ENCODE results near the gene MAML2.

The MAML2 gene

DNA sequence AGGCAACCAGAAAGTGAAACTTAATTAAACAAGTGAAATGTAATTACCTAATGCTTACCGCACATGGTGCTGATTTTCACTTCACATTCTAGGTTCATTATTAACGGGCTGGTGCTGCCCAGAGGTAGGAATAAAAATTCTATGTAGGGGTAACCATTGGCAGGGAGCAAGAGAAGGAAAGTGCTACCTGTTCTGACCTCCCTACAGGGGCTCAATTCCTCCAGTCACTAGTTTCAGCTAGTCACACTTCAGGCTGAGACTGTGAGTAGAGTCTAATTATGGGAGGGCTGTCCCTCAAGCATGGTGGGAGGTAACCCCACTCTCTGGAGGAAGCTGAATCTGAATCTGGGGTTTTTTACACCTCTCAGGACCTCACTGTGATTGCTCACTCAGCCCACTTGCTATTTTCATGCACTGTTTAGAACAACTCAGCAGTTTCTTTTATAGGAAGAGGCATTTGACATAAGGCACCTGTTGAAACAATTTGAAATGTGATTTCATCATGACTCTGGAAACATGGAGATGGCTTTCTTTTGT, 75.4 kb downstream of the MAML2 start:
- peaks cover 11% of the 10 kb centered on the region; the same call in 1 of the 2 replicates for H3K4me1 ChIP-seq (ENCODE audit: insufficient read depth, low read length)
- no peak overlapping the region for H3K9ac ChIP-seq (ENCODE audit: low read depth, low read length)
- peaks cover 4% of the 10 kb centered on the region; the same call in 1 of the 2 replicates for H3K9me3 ChIP-seq (ENCODE audit: control insufficient read depth, insufficient read depth, low read length)
- no peaks in the 10 kb centered on the region for H3K36me3 ChIP-seq (ENCODE audit: insufficient read depth, low read length)

DNA sequence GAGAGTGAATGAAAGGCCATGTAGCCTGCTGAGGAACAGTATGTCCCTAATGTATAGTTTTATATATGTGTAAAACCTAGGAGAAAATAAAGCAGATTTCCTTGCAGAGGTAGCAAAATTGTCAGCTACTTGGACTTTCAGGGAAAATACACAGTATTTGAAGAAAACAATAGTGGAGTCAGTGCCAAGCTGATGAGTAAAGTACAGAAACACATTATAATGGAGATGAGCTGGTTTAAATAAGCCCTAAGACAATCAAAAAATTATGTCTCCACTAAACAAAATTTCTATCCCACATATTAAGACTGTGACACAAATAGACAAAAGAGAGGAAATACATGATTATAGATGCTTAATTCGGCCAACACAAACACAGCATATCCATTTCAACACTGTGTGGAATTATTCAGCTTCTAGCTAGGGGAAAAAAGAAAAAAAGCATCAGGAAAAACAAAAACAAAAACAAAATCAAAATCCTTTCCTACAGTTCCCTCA, 75.9 kb downstream of the MAML2 start:
- peaks cover 9% of the 10 kb centered on the region; the same call in 1 of the 2 replicates for H3K4me1 ChIP-seq (ENCODE audit: insufficient read depth, low read length)
- H3K9me3 ChIP-seq (ENCODE audit: control insufficient read depth, insufficient read depth, low read length), result peaks cover 4% of the 10 kb centered on the region; the same call in 1 of the 2 replicates
- H3K9ac ChIP-seq (ENCODE audit: low read depth, low read length), result no peak overlapping the region
- no peaks in the 10 kb centered on the region for H3K36me3 ChIP-seq (ENCODE audit: insufficient read depth, low read length)

DNA sequence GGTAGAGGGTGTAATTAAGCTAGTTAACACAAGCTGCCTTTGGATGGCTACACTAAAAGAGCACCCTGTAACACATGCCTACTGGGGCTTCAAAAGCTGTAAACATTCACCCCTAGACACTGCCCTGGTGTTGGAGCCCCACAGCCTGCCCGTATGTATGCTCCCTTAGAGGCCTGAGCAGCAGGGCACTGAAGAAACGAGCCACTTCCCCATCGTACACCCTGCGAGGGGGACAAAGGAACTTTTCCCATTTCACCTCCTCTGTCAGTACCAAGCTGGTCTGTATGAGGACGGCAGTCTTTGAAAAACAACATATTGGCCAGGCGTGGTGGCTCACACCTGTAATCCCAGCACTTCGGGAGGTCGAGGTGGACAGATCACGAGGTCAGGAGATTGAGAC, 77.0 kb downstream of the MAML2 start:
- Histone ChIP-seq H3K36me3 (ENCODE audit: insufficient read depth, low read length) (no peaks in the 10 kb centered on the region), H3K4me1 (ENCODE audit: insufficient read depth, low read length) (peaks cover 9% of the 10 kb centered on the region; the same call in 1 of the 2 replicates), H3K9ac (ENCODE audit: low read depth, low read length) (no peak overlapping the region), H3K9me3 (ENCODE audit: control insufficient read depth, insufficient read depth, low read length) (peaks cover 4% of the 10 kb centered on the region; the same call in 1 of the 2 replicates)

DNA sequence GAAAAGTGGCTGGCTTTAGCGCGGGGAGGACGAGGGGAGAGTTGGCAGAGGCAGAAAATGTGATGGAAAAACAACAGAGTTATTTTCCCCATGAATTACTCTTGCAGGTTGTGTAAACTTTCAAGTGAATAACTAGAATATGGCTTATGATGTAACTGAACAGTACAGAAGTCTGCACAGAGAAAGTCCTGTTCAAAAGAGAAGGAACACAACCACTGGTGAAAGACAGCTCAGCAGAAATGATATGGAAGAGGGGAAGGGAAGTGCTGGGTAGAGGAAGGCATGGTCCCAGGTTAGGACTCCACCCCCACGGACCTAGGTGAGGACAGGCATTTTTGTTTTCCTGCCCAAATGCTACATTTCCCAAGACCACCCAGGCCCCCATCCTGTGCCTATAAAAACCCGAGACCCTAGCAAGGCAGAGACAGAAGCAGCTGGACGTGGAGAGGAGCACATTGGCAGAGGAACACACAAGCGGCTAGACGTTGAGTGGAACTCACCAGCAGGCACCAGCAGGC, 77.7 kb downstream of the MAML2 start:
- Histone ChIP-seq H3K4me1 (ENCODE audit: insufficient read depth, low read length) (peaks cover 9% of the 10 kb centered on the region; the same call in 1 of the 2 replicates), H3K9ac (ENCODE audit: low read depth, low read length) (no peak overlapping the region), H3K9me3 (ENCODE audit: control insufficient read depth, insufficient read depth, low read length) (peaks cover 4% of the 10 kb centered on the region; the same call in 1 of the 2 replicates)

DNA sequence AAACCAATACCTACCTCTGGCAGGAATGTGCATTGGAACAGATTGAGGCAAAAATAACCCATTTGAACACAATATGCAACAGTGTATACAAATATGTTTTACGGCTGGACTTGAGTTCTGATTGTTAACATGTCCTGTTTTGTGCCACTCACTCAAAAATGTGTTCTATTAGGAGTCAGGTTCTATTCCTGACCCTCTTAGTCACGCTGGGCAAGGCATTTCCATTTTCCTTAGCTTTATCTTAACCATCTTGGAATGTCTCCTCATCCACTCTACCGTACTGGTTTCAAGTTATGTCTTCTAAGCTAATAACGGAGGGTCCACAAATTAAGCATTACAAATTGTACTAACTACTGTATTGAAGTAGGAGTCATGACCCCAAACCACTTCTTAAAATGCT, 78.6 kb downstream of the MAML2 start:
- H3K9me3 ChIP-seq (ENCODE audit: control insufficient read depth, insufficient read depth, low read length), result peaks cover 4% of the 10 kb centered on the region; the same call in 1 of the 2 replicates
- no peak overlapping the region for H3K9ac ChIP-seq (ENCODE audit: low read depth, low read length)
- H3K36me3 ChIP-seq (ENCODE audit: insufficient read depth, low read length), result no peaks in the 10 kb centered on the region
- H3K4me1 ChIP-seq (ENCODE audit: insufficient read depth, low read length), result peaks cover 11% of the 10 kb centered on the region; the same call in 1 of the 2 replicates

More for the DNA sequence above, 77.7 kb downstream of the MAML2 start:
- H3K36me3 ChIP-seq (ENCODE audit: insufficient read depth, low read length), result no peaks in the 10 kb centered on the region

DNA sequence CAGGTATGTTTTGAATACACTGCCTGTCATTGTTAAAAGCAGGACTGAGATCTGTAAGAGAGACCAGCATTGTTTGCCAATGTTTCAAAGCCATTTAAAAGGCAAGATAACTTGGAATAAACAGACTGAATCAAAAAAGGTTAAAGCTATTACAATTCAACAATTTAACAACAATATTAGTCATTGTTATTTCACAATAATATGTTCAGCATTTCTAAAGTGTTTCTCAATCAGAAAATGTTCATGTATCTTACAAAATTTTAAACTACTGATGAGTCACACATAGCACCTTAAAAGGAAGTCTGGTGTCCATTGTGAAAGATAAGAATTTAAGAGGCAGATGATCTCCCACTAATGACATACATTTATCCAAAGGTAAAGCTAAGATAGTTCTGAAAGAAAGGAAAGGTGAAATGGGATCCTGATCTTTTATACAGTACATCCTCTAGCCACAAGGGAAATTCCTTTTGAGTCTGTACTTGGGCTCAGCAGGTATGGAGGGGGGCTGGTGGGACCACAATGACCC, 79.7 kb downstream of the MAML2 start:
- Histone ChIP-seq H3K4me1 (ENCODE audit: insufficient read depth, low read length) (peaks cover 21% of the 10 kb centered on the region), H3K9ac (ENCODE audit: low read depth, low read length) (no peak overlapping the region; the same call in 1 of the 2 replicates), H3K9me3 (ENCODE audit: control insufficient read depth, insufficient read depth, low read length) (no peaks in the 10 kb centered on the region), H3K36me3 (ENCODE audit: insufficient read depth, low read length) (no peaks in the 10 kb centered on the region)

DNA sequence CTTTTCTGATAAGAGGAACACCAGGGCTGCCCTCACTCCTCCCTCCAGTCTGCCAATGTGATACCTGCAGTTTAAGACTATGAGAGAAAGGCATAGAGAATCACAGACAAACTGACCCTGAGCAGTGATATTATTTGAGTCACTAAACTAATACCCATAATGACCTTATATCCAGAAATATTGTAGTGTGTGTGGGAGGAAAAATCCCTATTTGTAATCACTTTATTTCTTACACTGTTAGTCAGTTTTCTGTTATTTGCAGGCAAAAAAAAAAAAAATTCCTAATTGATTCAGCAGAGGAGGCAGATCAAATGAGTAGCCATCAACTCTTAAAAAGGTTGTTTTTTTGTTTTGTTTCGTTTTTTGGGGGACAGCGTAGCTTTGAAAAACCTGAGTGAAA, 82.5 kb downstream of the MAML2 start:
- peaks cover 30% of the 10 kb centered on the region for H3K4me1 ChIP-seq (ENCODE audit: insufficient read depth, low read length)
- H3K9me3 ChIP-seq (ENCODE audit: control insufficient read depth, insufficient read depth, low read length), result no peaks in the 10 kb centered on the region
- no peak overlapping the region for H3K9ac ChIP-seq (ENCODE audit: low read depth, low read length)
- no peaks in the 10 kb centered on the region for H3K36me3 ChIP-seq (ENCODE audit: insufficient read depth, low read length)

DNA sequence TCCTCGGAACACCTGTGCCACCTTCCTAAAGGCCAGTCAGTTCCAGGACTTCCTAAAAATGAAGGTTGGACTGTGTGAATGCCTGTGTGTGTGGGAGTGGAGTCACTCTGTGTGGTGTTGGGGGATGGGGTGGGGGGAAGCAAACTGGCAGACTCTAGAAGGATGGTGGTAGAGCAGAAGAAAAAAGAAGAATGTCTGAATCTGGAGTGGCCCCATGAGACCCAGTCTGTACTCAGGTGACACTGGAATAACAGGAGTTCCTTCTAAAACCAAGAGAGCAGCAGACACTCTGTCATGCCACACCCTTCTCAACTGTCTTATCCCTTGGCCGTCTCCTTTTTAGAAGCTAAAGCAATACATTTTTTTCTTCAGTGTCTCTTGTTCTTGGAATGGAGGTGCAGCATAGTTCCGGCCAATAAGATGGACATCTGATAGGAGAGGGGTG, 82.9 kb downstream of the MAML2 start:
- Histone ChIP-seq H3K36me3 (ENCODE audit: insufficient read depth, low read length) (no peaks in the 10 kb centered on the region), H3K9ac (ENCODE audit: low read depth, low read length) (no peak overlapping the region), H3K4me1 (ENCODE audit: insufficient read depth, low read length) (peaks cover 30% of the 10 kb centered on the region), H3K9me3 (ENCODE audit: control insufficient read depth, insufficient read depth, low read length) (no peaks in the 10 kb centered on the region)

DNA sequence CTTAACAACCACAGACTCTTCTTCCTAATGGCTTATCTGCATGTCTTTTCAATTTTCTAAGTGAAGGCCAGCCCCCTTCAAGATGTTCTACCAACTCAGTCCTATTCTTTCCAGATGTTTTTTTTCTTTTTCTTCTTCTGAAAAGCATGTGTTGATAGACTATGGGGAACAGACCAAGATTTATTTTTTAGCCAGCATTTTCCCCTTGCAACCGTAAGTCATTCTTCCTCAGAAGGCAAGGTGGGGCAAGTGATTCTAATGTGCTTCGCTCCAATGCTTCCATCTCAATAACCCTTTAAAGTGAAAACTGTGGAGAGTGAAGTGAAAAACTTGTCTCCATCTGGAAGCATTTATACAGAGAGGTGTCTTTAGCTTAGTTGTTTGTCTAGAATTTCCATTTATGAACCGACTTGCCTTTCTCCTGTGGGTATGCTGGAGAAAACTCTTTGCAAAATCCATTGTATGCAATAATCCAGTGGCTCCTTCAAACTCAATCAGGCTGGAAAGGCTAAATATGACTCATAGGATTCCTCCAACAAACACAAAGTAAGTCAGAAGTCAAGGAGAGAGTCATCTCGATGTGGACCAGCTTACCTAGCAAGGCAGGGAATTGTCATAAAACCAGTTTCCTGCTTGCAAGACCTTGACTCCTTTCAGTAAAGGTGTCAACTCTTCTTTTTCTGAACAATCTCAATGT, 83.7 kb downstream of the MAML2 start:
- Histone ChIP-seq H3K36me3 (ENCODE audit: insufficient read depth, low read length) (no peaks in the 10 kb centered on the region), H3K9me3 (ENCODE audit: control insufficient read depth, insufficient read depth, low read length) (no peaks in the 10 kb centered on the region), H3K9ac (ENCODE audit: low read depth, low read length) (no peak overlapping the region), H3K4me1 (ENCODE audit: insufficient read depth, low read length) (peaks cover 39% of the 10 kb centered on the region)

DNA sequence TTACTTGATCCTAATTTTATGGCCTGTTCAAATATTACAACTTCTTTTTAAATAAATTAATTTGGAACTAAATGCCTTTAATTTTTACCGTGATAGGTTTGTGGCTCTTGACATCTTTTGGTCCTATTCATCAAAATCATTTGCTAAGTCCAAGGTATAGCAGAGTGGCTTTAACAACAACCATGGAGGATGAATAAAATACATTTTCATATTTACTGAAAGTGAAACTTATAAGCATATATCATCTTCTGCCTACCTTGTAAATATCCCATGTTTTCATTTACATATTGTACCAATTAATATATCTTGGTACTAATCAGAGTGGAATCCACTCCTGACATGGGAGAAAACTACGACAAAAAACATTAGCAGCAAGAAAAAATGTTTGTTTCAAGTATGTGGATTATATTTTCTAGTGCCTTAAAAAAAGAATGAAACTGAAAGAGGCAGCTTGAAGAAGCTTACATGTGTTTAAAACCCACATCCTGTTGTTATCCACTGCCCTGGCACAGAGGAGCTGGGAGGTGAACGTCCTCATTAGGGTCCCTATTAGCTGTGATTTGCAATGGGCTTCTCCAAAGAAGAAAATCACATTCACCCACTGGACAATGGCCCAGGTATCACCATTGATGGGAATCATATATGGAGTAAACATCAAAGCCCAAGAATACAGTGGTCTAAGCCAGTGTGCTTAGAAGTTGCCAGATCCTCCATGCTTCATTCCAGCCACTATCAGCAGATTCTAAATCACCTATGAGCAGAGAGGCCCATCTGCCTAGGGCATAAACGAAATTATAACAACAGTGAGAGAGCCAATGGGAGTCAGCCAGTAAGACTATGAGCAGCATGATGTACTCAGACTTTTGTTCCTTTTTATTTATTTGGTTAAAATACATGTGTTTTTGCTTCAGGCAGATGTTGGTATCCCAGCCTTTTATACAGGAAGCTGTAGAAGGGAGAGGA, 84.7 kb downstream of the MAML2 start:
- no peaks in the 10 kb centered on the region for H3K36me3 ChIP-seq (ENCODE audit: insufficient read depth, low read length)
- H3K4me1 ChIP-seq (ENCODE audit: insufficient read depth, low read length), result peaks cover 42% of the 10 kb centered on the region
- H3K9me3 ChIP-seq (ENCODE audit: control insufficient read depth, insufficient read depth, low read length), result no peaks in the 10 kb centered on the region
- H3K9ac ChIP-seq (ENCODE audit: low read depth, low read length), result no peak overlapping the region

DNA sequence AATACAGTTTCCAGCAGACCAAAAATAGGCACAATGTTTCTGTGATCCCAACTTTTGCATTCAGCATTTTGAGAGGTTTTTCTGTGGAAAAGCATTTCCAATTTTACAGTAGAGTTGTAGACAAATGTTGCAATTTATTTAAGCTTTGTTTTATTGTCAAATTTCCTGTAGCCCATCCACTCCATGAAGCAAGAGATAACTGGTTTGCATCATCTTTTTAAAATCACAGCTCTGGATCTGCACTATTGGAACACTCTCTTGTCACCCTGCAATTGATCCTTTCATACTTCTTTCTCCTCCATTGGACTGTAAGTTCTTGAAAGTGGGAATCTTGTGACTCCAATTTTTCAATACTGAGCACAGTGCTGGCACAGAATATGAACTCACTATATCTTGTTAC, 86.0 kb downstream of the MAML2 start:
- H3K9me3 ChIP-seq (ENCODE audit: control insufficient read depth, insufficient read depth, low read length), result no peaks in the 10 kb centered on the region
- peaks cover 43% of the 10 kb centered on the region for H3K4me1 ChIP-seq (ENCODE audit: insufficient read depth, low read length)
- no peak overlapping the region for H3K9ac ChIP-seq (ENCODE audit: low read depth, low read length)
- H3K36me3 ChIP-seq (ENCODE audit: insufficient read depth, low read length), result no peaks in the 10 kb centered on the region

DNA sequence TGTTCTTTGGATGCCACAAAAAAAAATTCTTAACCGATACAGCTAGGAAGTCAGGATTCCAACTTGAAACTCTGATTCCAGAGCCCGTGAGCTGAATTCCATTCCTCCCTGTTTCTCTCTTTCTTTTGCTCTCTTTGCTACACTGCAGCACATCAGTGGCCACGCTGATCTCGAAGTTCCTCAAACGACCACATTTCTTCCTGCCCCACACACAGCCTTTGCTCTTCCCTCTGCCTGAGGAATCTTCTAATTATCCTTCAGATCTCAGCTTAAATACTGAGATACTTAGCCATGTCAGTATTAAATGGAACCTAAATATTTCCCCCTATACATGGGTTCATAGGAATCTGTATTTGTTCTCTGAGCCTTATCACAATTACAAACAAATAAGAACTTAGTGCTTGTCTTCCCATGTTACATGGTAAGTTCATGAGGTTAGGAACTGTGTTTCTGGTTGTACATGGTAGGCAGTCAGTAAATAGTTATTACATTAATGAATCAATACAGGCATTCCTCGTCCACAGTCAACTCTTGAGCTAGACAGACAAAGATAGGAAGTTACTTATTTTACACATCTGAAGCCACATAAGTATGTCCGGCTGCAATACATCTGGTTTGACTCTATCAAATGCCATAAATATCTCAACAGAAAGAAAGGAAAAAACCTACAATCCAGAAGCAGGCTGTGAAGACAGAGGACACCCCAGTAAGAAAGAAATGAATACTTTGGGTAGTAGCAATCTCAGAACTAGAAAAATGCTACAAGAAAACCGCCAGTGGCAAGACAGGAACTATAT, 86.6 kb downstream of the MAML2 start:
- Histone ChIP-seq H3K9me3 (ENCODE audit: control insufficient read depth, insufficient read depth, low read length) (no peaks in the 10 kb centered on the region), H3K36me3 (ENCODE audit: insufficient read depth, low read length) (no peaks in the 10 kb centered on the region), H3K9ac (ENCODE audit: low read depth, low read length) (no peak overlapping the region), H3K4me1 (ENCODE audit: insufficient read depth, low read length) (peaks cover 43% of the 10 kb centered on the region)

DNA sequence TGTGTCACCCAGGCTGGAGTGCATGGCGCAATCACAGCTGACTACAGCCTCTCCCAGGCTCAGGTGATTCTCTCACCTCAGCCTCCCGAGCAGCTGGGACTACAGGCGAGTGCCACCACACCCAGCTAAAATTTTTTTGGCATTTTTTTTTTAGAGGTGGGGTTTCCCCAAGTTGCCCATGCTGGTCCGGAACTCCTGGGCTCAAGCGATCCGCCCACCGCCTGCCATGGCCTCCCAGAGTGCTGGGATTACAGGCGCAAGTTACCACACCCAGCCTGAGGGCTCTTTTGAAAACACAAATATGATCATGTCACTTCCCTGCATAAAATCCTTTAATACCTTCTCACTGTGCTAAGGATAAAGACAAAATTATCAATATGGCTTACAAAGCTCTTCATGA, 88.1 kb downstream of the MAML2 start:
- no peak overlapping the region for H3K9ac ChIP-seq (ENCODE audit: low read depth, low read length)
- H3K4me1 ChIP-seq (ENCODE audit: insufficient read depth, low read length), result peaks cover 43% of the 10 kb centered on the region
- H3K36me3 ChIP-seq (ENCODE audit: insufficient read depth, low read length), result no peaks in the 10 kb centered on the region
- no peaks in the 10 kb centered on the region for H3K9me3 ChIP-seq (ENCODE audit: control insufficient read depth, insufficient read depth, low read length)
